ENCODE measurements around the gene SCFD1.

DNA sequence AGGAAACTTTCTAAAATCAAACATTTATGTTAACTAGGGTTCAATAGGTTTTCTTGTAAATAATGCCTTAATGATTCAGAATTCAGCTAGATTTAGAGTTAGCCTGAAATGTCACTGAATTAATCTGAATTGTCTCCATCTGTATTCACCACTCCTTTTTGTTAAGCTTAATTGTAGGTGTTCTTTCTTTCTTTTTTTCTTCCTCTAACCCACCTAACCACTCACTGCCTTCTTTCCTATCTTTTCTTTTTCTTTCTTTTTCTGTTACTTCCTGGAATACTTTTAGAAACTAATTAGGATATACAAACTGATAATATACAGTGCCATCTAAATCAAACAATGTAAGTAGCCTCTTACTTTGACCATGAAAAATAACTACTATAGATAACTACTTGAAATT, 33.2 kb upstream of the SCFD1 start:
- no peak for TF ChIP-seq NRF1 (conservative IDR thresholded peaks at IDR 0.05; ENCODE audit: low read depth, low read length)
- no peak for TF ChIP-seq ZNF207 (IDR thresholded peaks at IDR 0.05; ENCODE audit: borderline replicate concordance)
- TF ChIP-seq, protein P1, sequence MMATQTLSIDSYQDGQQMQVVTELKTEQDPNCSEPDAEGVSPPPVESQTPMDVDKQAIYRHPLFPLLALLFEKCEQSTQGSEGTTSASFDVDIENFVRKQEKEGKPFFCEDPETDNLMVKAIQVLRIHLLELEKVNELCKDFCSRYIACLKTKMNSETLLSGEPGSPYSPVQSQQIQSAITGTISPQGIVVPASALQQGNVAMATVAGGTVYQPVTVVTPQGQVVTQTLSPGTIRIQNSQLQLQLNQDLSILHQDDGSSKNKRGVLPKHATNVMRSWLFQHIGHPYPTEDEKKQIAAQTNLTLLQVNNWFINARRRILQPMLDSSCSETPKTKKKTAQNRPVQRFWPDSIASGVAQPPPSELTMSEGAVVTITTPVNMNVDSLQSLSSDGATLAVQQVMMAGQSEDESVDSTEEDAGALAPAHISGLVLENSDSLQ (IDR thresholded peaks at IDR 0.05): no peak
- TF ChIP-seq REST (IDR thresholded peaks at IDR 0.05; ENCODE audit: low read depth, low read length): no peak
- TF ChIP-seq POLR2A (IDR thresholded peaks at IDR 0.05; ENCODE audit: low read depth, low read length): no peak
- no peak for TF ChIP-seq WRNIP1 (IDR thresholded peaks at IDR 0.05; ENCODE audit: borderline replicate concordance, low read depth, low read length)
